ENCODE measurements around the gene IL19. TPM values are rescaled to one million over a fixed set of nuclear protein-coding genes. Genes with fewer than 3 reads are reported as not detected.

Gene IL19
- total and polyA plus RNA-seq, 4 donors: not detected

GRCh38 chr1:206729507-206729906 is 41.1 kb upstream of the IL19 start:
- H3K9ac ChIP-seq (ENCODE audit: low read depth in 1 of 2, low read length in 2 of 2): no peak overlapping the region
- peaks cover 3 to 20% (median 15%) of the 10 kb centered on the region in 4 donors for H3K4me1 ChIP-seq (ENCODE audit: control insufficient read depth in 4 of 4, insufficient read depth in 4 of 4, low read length in 3 of 4)
- no peaks in the 10 kb centered on the region for H3K9me3 ChIP-seq (ENCODE audit: control insufficient read depth in 4 of 4, low read length in 3 of 4)
- no peak overlapping the region for H3K4me3 ChIP-seq (ENCODE audit: low read depth in 1 of 3, low read length in 3 of 3)
- no peak for DNase-seq (ENCODE audit: low spot score)
- H3K27me3 ChIP-seq (ENCODE audit: control insufficient read depth in 4 of 4, insufficient read depth in 4 of 4, low read length in 3 of 4): no peaks in the 10 kb centered on the region
- no peak for TF ChIP-seq EGR1 (IDR thresholded peaks at IDR 0.05; ENCODE audit: low read depth in 2 of 2)
- TF ChIP-seq NR2F2 (IDR thresholded peaks at IDR 0.05): no peak
- no peak for TF ChIP-seq YY1 (IDR thresholded peaks at IDR 0.05)
- no peak for TF ChIP-seq HNF4G (IDR thresholded peaks at IDR 0.05)
- no peak for TF ChIP-seq ATF3 (IDR thresholded peaks at IDR 0.05)
- no peak for TF ChIP-seq SP1 (IDR thresholded peaks at IDR 0.05)
- TF ChIP-seq RAD21 (IDR thresholded peaks at IDR 0.05): no peak
- TF ChIP-seq HNF4A (conservative IDR thresholded peaks at IDR 0.05): no peak
- no peak for TF ChIP-seq CTCF (IDR thresholded peaks at IDR 0.05; ENCODE audit: low read depth, low read length, missing input control)
- TF ChIP-seq FOXA1 (IDR thresholded peaks at IDR 0.05): no peak
- no peak for TF ChIP-seq GABPA (IDR thresholded peaks at IDR 0.05 in 1 of 2, conservative IDR thresholded peaks at IDR 0.05 in 1 of 2)
- no peak for TF ChIP-seq REST (IDR thresholded peaks at IDR 0.05)
- TF ChIP-seq FOXA2 (IDR thresholded peaks at IDR 0.05): no peak
- TF ChIP-seq ZBTB33 (IDR thresholded peaks at IDR 0.05): no peak
- TF ChIP-seq RXRA (IDR thresholded peaks at IDR 0.05): no peak
- no peak for TF ChIP-seq MAX (IDR thresholded peaks at IDR 0.05)
- no peak for TF ChIP-seq TAF1 (conservative IDR thresholded peaks at IDR 0.05)
- no peak for TF ChIP-seq JUND (IDR thresholded peaks at IDR 0.05)
- 92% methylated on average over 3 of the region's 3 CpGs for WGBS
- no peak overlapping the region for H3K27ac ChIP-seq (ENCODE audit: low read depth in 1 of 2, low read length in 2 of 2)
- H3K36me3 ChIP-seq (ENCODE audit: control insufficient read depth in 4 of 4, insufficient read depth in 3 of 4, low read depth in 1 of 4, low read length in 3 of 4): peaks cover 13 to 46% (median 33%) of the 10 kb centered on the region in 4 donors

All from liver (tissue), 9 donors.